Measurements from ENCODE around the gene EI24.
"Not testable (repeated sequence)": the region's sequence is repeated elsewhere in the genome, so short reads cannot be mapped to it uniquely, and the experiment has no call there.

Gene EI24

GRCh38 chr11:125568970-125569914 lies at the start of gene EI24:
TSS of gene EI24 (plus strand) at chr11:125569477. CDS start at chr11:125572528, 3,051 bp downstream.
- DNase-seq: peak; percentile 49

- DNase-seq: no peak
Observed at GRCh38 chr11:125519860-125520834, 49.1 kb upstream of the EI24 start.

- no peak for DNase-seq
Observed at GRCh38 chr11:125525303-125525702, 44.0 kb upstream of the EI24 start.

GRCh38 chr11:125532668-125533067 lies 36.6 kb upstream of the EI24 start:
- DNase-seq: no peak

- DNase-seq: no peak
Observed at GRCh38 chr11:125535585-125535984, 33.7 kb upstream of the EI24 start.

GRCh38 chr11:125536834-125537233 lies 32.4 kb upstream of the EI24 start:
- DNase-seq: not testable (repeated sequence)

- DNase-seq: no peak
Observed at GRCh38 chr11:125542709-125543108, 26.6 kb upstream of the EI24 start.

- DNase-seq: no peak
Observed at GRCh38 chr11:125550780-125551179, 18.5 kb upstream of the EI24 start.

- no peak for DNase-seq
Observed at GRCh38 chr11:125551835-125552342, 17.4 kb upstream of the EI24 start.

GRCh38 chr11:125552927-125553326 lies 16.4 kb upstream of the EI24 start:
- no peak for DNase-seq

GRCh38 chr11:125553357-125553756 lies 15.9 kb upstream of the EI24 start:
- DNase-seq: no peak

GRCh38 chr11:125554038-125554437 lies 15.2 kb upstream of the EI24 start:
- DNase-seq: no peak

GRCh38 chr11:125559888-125560287 lies 9.4 kb upstream of the EI24 start:
- no peak for DNase-seq

GRCh38 chr11:125561924-125562323 lies 7.4 kb upstream of the EI24 start:
- DNase-seq: no peak

- no peak for DNase-seq
Observed at GRCh38 chr11:125562430-125562829, 6.8 kb upstream of the EI24 start.

GRCh38 chr11:125564357-125564756 lies 4.9 kb upstream of the EI24 start:
- no peak for DNase-seq

GRCh38 chr11:125566235-125566634 lies 3.0 kb upstream of the EI24 start:
- DNase-seq: no peak

GRCh38 chr11:125569915-125570621 lies 791 bp downstream of the EI24 start:
- DNase-seq: no peak

GRCh38 chr11:125570952-125571351 lies 1.7 kb downstream of the EI24 start:
- no peak for DNase-seq

- no peak for DNase-seq
Observed at GRCh38 chr11:125572916-125573315, 3.6 kb downstream of the EI24 start.

- not testable (repeated sequence) for DNase-seq
Observed at GRCh38 chr11:125577181-125577580, 7.9 kb downstream of the EI24 start.

GRCh38 chr11:125578783-125579182 lies 9.5 kb downstream of the EI24 start:
- DNase-seq: no peak

- no peak for DNase-seq
Observed at GRCh38 chr11:125579811-125580210, 10.5 kb downstream of the EI24 start.
